ENCODE results near the gene CCDC51. TPM values are rescaled to one million over a fixed set of nuclear protein-coding genes. Genes with fewer than 3 reads are reported as not detected.

CCDC51 gene
- total RNA-seq, 1 experiment from 2014 or later, result 29.3 TPM

DNA sequence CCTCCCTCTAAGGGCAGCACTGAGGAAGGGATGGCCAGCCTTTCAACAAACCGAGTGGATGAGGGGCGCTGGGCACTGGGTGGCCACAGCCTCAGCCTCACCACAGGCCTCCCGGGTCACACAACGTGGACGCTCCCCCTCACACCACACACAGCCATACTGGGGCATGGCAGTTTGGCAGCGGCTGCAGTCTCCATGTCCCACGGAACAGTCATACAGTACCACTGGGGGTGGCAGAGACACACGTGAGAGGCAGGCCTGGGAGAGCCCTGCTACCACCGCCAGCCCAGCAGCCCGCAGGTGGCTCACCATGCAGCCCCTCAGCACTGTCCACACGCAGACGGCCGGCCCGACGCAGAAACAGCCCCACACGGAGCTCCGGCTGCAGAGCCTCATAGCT lies 21.8 kb downstream of the CCDC51 start:
- H3K79me2 ChIP-seq (ENCODE audit: insufficient read depth, low read length), result no peaks in the 10 kb centered on the region
- ChIA-PET RAD21 (ENCODE audit: low non-redundant PET in 1 of 2, low total read pairs in 2 of 2, uncharacterized antibody in 2 of 2, unreplicated experiment in 2 of 2) (no interaction called here), POLR2A (no interaction called here), CTCF (no interaction called here)
- ATAC-seq (no peak), DNase-seq (ENCODE audit: low read depth, low spot score) (no peak)
- no peak overlapping the region for H3K4me3 ChIP-seq (replicated peaks in 1 of 2; ENCODE audit: low read depth in 1 of 2, low read length in 2 of 2)
- H3K9me3 ChIP-seq (ENCODE audit: control insufficient read depth in 1 of 2, insufficient read depth in 1 of 2, low read depth in 1 of 2, low read length in 2 of 2), result no peaks in the 10 kb centered on the region
- BruUV-seq (replicated peaks), result no TSS peak
- intact Hi-C loops (cut with micrococcal nuclease), result no loop called here
- H3K36me3 ChIP-seq (ENCODE audit: control insufficient read depth in 1 of 2, insufficient read depth in 2 of 2, low read length in 2 of 2), result no peaks in the 10 kb centered on the region; a peak in 1 of 4 replicates
- no peaks in the 10 kb centered on the region for H4K20me1 ChIP-seq (ENCODE audit: insufficient read depth)
- H3K27me3 ChIP-seq (ENCODE audit: insufficient read depth, low read length), result no peaks in the 10 kb centered on the region
- H3K4me1 ChIP-seq (ENCODE audit: control insufficient read depth in 1 of 2, insufficient read depth in 2 of 2, low read length in 2 of 2), result no peaks in the 10 kb centered on the region
- TF ChIP-seq SRF (IDR thresholded peaks at IDR 0.05; ENCODE audit: low read depth), result no peak
- TF ChIP-seq EZH2phosphoT487 (IDR thresholded peaks at IDR 0.05; ENCODE audit: borderline replicate concordance), result no peak
- TF ChIP-seq, protein P1, sequence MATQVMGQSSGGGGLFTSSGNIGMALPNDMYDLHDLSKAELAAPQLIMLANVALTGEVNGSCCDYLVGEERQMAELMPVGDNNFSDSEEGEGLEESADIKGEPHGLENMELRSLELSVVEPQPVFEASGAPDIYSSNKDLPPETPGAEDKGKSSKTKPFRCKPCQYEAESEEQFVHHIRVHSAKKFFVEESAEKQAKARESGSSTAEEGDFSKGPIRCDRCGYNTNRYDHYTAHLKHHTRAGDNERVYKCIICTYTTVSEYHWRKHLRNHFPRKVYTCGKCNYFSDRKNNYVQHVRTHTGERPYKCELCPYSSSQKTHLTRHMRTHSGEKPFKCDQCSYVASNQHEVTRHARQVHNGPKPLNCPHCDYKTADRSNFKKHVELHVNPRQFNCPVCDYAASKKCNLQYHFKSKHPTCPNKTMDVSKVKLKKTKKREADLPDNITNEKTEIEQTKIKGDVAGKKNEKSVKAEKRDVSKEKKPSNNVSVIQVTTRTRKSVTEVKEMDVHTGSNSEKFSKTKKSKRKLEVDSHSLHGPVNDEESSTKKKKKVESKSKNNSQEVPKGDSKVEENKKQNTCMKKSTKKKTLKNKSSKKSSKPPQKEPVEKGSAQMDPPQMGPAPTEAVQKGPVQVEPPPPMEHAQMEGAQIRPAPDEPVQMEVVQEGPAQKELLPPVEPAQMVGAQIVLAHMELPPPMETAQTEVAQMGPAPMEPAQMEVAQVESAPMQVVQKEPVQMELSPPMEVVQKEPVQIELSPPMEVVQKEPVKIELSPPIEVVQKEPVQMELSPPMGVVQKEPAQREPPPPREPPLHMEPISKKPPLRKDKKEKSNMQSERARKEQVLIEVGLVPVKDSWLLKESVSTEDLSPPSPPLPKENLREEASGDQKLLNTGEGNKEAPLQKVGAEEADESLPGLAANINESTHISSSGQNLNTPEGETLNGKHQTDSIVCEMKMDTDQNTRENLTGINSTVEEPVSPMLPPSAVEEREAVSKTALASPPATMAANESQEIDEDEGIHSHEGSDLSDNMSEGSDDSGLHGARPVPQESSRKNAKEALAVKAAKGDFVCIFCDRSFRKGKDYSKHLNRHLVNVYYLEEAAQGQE (IDR thresholded peaks at IDR 0.05; ENCODE audit: low read depth), result no peak
- no peak for TF ChIP-seq SP1 (IDR thresholded peaks at IDR 0.05; ENCODE audit: low read depth)
- no peak for TF ChIP-seq EZH2 (IDR thresholded peaks at IDR 0.05)
- TF ChIP-seq EGR1 (IDR thresholded peaks at IDR 0.05; ENCODE audit: low read depth), result no peak
- TF ChIP-seq TCF7L2 (IDR thresholded peaks at IDR 0.05; ENCODE audit: borderline replicate concordance, extremely low read depth, insufficient read depth, insufficient read length), result no peak
- TF ChIP-seq ZFX (IDR thresholded peaks at IDR 0.05), result no peak
- TF ChIP-seq, protein P2, sequence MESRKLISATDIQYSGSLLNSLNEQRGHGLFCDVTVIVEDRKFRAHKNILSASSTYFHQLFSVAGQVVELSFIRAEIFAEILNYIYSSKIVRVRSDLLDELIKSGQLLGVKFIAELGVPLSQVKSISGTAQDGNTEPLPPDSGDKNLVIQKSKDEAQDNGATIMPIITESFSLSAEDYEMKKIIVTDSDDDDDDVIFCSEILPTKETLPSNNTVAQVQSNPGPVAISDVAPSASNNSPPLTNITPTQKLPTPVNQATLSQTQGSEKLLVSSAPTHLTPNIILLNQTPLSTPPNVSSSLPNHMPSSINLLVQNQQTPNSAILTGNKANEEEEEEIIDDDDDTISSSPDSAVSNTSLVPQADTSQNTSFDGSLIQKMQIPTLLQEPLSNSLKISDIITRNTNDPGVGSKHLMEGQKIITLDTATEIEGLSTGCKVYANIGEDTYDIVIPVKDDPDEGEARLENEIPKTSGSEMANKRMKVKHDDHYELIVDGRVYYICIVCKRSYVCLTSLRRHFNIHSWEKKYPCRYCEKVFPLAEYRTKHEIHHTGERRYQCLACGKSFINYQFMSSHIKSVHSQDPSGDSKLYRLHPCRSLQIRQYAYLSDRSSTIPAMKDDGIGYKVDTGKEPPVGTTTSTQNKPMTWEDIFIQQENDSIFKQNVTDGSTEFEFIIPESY (IDR thresholded peaks at IDR 0.05; ENCODE audit: extremely low read depth, insufficient replicate concordance, low read length), result no peak
- no peak for TF ChIP-seq SIN3A (IDR thresholded peaks at IDR 0.05; ENCODE audit: low read depth)
- no peak for TF ChIP-seq POLR2A (IDR thresholded peaks at IDR 0.05; ENCODE audit: borderline replicate concordance, extremely low read depth, insufficient read depth, insufficient read length)
- TF ChIP-seq CBX3 (IDR thresholded peaks at IDR 0.05; ENCODE audit: low read depth), result no peak
- TF ChIP-seq CEBPB (IDR thresholded peaks at IDR 0.05; ENCODE audit: low read depth), result no peak
- TF ChIP-seq POLR2AphosphoS5 (IDR thresholded peaks at IDR 0.05; ENCODE audit: low read depth, low read length), result no peak
- no peak for TF ChIP-seq ZNF274 (IDR thresholded peaks at IDR 0.05; ENCODE audit: low read depth, low read length)
- TF ChIP-seq JUND (IDR thresholded peaks at IDR 0.05), result no peak
- no peak for TF ChIP-seq MAX (IDR thresholded peaks at IDR 0.05)
- TF ChIP-seq YY1 (IDR thresholded peaks at IDR 0.05; ENCODE audit: extremely low read depth, insufficient replicate concordance, low read depth, low read length), result no peak
- no peak for TF ChIP-seq ATF3 (IDR thresholded peaks at IDR 0.05)
- TF ChIP-seq ELF1 (IDR thresholded peaks at IDR 0.05; ENCODE audit: borderline replicate concordance, low read depth), result no peak
- no peak overlapping the region for H3K4me2 ChIP-seq (ENCODE audit: low read length)
- H2AFZ ChIP-seq (ENCODE audit: low read depth, low read length, poor library complexity, severe bottlenecking), result no peak overlapping the region
- no peak overlapping the region for H3K27ac ChIP-seq (ENCODE audit: low read depth, low read length)
- no peak overlapping the region for H3K9ac ChIP-seq (ENCODE audit: low read length)
- H3K9me2 ChIP-seq (ENCODE audit: insufficient read depth), result no peaks in the 10 kb centered on the region
